ENCODE results near the gene SENP6.

GRCh38 chr6:75624335-75624734 lies 22.7 kb downstream of the SENP6 start:
- TF ChIP-seq CTCF (IDR thresholded peaks at IDR 0.05 in 4 of 5, conservative IDR thresholded peaks at IDR 0.05 in 1 of 5) (no peak), POLR2A (IDR thresholded peaks at IDR 0.05) (no peak)

Measured in gastrocnemius medialis (tissue), 4 donors.